NK-92 treated with Interleukin-12 subunit alpha and Interleukin-12 subunit beta, amount 100 ng/mL, for 24 hours (cell line): Measurements from ENCODE around the gene DGKH.

ENCODE experiments used
- DNase-seq: peaks from one replicate; lab custom pipeline; 2025; lab: John Stamatoyannopoulos, UW

DGKH gene, protein sequence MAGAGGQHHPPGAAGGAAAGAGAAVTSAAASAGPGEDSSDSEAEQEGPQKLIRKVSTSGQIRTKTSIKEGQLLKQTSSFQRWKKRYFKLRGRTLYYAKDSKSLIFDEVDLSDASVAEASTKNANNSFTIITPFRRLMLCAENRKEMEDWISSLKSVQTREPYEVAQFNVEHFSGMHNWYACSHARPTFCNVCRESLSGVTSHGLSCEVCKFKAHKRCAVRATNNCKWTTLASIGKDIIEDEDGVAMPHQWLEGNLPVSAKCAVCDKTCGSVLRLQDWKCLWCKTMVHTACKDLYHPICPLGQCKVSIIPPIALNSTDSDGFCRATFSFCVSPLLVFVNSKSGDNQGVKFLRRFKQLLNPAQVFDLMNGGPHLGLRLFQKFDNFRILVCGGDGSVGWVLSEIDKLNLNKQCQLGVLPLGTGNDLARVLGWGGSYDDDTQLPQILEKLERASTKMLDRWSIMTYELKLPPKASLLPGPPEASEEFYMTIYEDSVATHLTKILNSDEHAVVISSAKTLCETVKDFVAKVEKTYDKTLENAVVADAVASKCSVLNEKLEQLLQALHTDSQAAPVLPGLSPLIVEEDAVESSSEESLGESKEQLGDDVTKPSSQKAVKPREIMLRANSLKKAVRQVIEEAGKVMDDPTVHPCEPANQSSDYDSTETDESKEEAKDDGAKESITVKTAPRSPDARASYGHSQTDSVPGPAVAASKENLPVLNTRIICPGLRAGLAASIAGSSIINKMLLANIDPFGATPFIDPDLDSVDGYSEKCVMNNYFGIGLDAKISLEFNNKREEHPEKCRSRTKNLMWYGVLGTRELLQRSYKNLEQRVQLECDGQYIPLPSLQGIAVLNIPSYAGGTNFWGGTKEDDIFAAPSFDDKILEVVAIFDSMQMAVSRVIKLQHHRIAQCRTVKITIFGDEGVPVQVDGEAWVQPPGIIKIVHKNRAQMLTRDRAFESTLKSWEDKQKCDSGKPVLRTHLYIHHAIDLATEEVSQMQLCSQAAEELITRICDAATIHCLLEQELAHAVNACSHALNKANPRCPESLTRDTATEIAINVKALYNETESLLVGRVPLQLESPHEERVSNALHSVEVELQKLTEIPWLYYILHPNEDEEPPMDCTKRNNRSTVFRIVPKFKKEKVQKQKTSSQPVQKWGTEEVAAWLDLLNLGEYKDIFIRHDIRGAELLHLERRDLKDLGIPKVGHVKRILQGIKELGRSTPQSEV

DNA sequence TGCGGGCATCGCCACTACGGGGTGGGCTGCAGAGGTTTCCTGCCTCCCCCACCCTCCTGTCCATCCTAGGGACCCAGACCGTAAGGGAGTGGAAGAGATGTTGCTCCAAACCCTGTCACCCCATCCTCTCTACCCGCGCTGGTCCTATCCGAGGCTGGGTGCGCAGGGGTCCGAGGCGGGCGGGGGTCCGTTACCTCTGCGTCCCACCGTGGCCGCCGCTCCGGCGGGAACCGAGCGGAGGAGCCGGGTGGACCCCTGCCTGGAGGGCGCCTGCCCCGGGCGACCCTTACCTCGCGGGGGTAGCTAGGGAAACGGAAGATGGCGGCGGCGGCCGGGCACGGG lies at the start of gene DGKH:
Gene DGKH (plus strand): TSS at position 307 of the 342 bp plus-strand sequence. CDS start 126 bp downstream, outside the sequence.
- DNase-seq, result no peak

DNA sequence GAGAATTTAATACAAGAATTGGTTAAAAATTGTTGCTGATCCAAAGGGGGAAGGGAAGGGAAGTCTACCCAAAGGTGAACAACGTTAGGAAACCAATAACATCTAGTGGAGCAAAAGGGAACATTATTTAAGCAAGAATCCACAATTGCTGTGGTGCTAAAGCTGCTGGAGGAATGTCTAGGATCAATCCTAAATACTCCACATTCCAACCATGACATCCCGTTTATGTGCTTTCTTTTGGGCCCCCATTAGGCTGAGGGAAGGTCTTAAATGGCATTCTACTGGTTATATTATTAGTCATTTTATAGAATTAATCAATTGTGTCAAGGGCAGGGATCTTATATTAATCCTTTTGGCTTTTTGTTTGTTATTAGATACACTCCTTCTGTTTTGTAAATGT lies 47.6 kb upstream of the DGKH start:
- DNase-seq, result no peak

DNA sequence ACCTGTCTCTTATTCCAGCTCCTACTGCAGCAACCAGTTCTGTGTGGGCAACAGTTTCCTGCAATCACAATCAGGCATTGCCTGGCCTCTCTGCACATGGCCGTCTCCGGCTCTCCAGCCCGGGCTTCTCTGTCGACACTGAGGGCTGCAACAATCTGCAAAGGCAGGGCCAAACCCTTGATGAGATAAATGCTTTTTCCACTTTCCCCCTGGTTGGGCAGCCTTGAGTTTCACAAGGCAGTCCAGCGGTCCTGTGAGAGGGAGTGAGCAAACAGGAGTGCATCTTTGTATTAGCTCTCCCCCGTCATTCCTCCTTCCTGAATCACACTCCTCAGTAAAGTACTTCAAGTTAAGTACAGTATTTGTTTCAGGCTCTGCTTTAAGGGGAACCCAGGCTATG lies 46.9 kb upstream of the DGKH start:
- no peak for DNase-seq

DNA sequence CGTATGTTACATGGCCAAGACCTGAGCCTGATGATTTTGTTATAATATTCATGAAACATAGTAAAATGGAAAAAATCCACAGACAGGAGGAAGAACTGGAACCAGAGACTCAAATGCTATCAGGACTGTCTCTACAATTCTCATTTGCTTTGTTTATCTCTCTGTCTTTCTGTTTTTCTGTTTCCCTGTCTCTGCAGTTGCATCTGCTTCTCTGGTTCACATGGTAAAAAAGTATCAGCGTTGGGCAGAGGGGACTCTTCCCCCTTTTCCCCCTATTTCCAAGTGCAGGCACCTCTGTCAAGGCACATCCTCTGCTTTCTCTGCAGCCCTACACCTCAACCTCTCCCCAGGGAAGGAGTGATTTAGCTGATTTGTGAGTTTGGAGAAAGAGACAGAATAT lies 46.4 kb upstream of the DGKH start:
- no peak for DNase-seq

DNA sequence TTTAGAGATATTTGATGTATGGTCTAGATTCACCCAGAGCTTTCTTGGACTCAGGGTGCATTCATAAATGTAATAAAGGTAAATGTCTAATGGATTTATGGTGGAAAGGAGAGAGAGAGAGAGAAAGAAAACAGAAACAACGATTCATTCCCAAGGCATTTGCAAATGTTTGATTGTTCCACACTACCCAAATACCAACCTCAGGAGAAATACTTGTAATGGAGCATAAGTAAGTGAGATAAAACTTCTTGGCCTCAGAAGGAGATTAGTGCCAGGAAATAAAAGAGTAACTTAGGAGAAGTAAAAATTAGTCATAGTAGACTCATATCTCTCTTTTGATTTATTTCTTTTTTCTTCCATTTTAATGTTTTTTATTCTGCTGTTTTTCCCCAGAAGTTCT lies 40.6 kb upstream of the DGKH start:
- DNase-seq, result no peak

DNA sequence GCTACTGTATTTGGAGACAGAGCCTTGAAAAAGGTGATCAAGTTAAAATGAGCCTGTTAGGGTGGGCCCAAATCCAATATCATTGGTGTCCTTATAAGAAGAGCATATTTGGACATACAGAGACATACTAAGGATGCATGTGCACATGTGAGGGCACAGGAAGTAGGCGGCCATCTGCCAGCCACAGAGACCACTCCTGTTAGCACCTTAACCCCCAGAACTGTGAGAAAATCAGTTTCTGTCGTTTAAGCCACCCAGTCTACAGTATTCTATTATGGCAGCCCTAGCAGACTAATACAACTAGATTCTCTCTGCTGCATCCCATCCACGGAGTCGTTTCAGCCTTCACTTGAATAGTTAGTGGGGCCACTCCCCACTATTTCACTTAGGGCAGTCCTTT lies 39.4 kb upstream of the DGKH start:
- DNase-seq, result no peak

DNA sequence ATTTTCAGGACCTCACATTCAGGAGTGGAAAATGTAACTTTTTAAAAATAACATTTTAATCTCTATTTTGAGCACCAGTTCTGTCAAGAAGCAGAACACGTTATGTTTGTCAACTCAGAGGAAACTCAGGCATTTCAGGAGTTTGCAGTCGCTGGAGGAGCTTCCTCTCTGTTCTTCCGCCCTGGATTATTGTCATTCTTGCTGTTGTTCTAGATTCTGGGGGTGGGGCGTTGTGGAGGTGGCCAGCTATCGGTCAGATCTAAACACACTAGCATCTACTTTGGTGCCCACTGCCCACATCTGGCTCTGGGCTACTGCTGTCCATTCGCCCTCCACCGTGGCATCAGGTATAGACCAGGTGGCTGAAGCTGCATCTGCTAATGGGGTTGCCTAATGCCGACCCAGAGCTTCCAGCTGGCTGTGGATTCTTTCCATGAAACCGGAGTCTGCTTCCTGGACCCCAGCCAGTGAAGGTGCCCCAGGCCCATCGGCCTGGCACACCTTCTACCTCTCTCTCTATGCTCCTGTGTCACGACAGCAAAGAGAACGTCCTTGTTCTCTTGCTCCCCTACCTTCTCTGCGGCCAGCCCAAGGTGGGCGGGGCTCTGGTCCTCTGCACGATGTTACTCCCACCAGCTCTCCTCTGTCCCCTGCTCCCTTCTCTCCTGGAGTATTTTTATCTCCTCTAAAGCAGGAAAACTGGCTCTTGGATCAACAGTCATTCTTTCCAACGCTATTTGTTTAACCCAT lies 36.7 kb upstream of the DGKH start:
- no peak for DNase-seq

DNA sequence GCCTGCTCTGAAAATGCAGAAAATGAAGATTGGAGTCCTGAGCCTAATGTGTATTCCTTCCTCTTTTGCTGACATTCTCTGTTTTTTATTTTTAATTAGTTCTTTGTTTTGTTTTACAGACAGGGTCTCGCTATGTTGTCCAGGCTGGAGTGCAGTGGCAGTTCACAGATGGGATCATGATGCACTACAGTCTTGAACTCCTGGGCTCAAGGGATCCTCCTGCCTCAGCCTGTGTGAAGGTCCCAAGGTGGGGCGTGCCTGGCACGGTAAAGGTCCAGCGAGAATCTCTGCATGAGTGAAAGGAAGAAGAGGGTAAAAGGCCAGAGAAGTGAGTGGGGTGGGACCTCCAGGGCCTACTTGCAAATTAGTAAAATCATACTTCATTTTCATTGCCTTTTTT lies 34.3 kb upstream of the DGKH start:
- no peak for DNase-seq

DNA sequence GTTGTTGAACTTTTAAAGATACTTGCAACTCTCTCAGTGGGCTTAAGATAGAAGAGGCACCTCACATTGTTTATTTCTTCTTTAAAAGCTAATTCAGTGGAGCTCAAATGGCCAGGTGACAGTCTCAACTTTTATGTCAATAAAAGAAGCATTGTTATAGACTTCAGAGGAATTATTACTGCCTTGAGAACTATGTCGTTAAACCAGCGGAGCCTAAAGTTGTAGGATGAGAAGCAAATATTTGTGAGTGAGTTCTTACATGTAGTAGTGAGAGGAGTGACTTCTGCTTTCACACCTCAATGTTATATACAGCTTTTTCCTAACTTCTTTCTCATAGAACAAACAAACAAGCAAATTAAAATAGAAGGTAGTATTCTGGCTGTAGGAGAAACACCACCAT lies 31.2 kb upstream of the DGKH start:
- DNase-seq, result no peak

DNA sequence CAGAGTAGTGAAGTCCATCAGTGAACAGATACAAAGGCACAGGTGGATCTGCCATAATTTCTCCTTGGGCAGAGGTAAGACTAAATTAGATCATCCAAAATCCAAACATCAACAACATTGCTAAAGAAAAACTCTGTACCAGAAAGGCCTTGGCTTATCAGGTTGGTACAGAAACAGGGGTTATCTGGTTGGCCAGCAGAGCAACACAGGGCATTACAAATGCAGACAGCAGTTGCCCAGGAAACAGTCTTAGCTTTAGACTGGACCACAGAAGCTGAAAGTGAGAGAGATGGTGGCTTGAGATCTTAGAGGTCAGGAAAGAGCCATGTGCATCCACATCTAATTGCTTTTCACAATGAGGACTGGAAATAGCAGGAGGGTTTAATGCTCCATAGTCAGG lies 26.6 kb upstream of the DGKH start:
- no peak for DNase-seq

DNA sequence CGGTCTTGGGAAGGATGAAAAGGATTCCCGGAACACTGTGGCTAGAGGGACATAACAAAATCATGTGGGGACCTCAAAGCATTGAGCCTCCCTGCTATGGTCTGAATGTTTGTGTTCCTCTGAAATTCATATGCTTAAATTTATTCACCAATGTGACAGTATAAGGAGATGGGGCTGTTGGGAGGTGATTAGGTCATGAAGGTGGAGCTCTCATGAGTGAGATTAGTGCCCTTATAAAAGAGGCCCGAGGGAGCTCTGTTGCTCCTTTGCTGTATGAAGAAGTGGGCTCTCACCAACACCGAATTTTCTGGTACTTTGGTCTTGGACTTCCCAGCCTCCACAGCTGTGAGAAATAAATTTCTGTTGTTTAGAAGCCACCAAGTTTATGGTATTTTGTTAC lies 26.1 kb upstream of the DGKH start:
- no peak for DNase-seq

DNA sequence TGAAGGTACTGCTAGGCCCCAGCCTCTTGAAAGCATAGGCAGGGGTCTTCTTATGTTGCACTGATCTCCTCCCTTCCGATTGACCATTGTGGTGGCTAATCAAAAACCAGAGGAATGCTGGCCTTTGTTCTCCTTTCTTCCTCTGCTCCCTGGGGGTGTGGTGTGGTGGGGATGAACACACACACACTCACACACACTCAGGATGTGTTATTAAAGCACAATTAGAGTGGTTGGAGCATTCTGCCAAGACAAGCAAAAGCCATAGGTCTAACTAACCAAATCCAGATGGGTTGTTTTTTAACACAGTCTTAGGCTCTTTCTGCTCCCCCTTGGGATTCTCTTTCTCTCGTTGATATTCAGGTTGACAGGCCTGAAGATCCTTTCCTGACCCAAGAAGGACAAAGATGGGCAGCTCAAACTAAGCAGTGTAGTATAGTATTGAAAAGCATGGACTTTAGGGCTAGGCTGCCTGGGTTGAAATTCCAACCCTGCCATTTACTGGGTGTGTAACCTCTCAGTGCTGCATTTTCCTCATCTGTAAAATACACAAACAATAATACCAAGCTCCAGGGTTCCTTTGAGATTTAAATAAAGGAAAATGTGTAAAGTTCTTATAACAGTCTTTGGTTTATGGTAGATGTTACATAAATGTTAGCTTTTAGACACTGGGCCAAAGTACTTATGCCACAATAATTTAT lies 25.5 kb upstream of the DGKH start:
- DNase-seq, result no peak

DNA sequence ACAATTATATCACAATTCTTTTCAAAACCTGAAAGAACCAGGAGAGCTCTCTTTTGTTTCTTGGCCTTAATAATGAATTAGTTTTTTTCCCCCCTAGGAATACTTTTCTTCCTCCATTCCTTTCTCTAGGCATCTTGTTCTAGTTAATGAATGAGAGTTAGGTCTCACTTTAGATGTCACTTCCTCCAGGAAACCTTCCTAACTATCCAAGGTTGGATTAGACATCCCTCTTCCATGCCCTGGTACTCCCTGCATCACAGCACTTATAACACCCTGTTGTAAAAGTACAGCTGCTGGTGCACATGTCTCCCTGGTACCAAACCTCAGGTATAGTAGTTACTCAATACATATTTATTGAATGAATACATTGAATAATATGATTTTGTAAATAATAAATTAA lies 21.2 kb upstream of the DGKH start:
- DNase-seq, result no peak

DNA sequence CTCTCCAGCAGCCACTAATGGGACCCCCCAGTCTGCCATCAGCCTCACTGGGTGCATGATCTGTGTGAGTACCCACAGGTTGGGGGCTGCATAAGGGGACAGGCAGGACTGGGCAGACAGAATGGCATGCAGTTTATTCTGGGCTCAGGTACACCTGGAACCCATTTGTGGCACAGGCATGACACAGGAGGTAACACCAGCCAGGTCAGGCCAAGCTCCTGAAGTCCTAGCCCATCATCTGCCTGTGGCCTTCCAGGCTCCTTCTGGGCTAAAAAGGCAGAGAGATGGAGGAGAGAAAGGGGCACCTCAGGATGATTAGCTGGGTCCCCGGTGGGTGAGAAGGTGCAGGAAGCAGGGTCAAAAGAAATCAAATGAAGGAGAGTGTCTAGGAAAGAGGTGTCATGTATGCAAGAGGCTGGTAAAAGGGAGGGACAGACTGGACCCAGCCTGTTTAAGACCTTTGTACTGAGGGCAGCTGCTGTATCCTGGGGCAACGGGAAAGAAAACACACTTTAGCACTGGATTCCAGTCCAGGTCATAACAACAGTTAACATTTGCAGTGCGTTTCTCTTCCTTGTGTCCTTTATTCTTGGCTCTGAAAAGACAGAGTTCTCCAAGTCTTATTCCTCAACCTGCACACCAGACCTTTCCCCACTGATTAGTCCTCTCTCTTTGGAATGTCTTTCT lies 20.2 kb upstream of the DGKH start:
- DNase-seq, result no peak

DNA sequence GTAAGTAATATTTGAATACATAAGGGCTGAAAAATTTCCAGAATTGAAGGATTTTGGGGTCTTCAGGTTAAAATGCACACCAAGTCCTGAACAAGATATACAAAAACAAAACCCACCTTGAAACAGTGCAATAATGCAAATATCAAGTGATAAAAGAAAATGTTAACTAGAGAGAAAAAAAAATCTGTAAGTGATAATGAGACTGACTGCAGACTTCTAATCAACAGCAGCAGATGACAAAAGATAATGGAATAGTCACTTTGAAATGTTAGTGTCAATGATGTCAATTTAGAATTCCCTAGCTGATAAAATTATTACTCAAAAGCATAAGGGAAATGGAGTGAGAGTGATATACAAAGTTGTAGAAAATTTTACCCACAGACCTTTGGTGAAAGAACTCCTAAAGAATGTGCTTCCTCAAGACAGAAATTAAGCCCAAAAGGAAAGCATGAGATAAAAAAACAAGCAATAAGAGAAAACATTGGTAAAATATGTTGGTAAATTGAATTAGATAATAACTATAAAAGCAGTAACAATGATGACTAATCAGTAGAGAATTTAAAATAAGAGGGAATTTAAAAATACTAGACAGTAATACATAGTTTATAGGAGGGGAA lies 12.4 kb upstream of the DGKH start:
- no peak for DNase-seq

DNA sequence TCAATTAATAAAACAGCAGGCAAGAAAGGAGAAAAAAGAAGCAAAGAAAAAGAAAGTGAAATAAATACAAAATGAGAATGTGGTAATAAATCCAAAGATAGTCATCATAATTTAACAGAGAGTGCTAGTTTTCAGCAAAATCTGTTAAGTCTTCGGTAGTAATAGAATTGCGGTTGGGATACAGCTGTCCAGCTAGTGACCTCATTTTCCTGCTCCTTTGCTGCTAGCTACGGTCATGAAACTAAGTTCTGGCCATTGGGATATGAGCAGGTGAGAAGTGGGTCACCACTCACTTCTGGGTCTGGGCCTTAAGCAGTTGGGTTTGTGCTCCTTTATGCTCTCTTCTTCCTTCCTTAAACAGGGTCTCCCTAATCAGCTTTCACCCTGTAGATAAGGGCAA lies 11.7 kb upstream of the DGKH start:
- DNase-seq, result no peak

DNA sequence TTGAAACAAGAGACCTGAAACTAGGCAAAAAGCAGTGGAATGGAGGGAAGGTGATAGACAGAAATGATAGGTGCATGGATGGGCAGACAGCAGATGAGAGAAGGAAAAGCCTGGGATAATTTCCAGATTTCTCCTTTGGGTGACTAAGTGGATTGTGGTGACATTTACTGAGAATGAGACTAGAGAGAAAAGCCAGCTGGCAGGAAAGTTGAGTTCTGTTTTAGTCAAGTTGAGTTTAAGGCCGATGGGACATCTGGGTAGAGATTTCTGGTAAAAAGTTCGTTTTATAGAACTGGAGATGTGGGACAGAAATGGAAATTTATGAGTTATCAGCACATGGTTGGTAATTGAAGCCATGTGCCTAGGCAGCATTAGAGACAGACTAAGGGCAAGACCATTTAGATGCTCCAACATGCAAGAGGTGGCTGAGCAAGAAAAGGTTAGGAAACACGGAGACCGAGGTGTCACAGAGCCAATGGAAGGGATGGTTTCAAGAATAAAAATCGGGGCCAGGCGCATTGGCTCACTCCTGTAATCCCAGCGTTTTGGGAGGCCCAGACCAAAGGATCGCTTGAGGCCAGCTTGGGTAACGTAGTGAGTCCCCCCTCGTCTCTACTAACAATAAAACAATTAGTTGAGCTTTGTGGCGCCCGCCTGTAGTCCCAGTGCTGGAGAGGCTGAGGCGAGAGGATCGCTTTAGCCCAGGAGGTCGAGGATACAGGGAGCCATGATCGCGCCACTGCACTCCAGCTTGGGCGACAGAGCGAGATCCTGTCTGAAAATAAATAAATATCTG lies 9.6 kb upstream of the DGKH start:
- no peak for DNase-seq

DNA sequence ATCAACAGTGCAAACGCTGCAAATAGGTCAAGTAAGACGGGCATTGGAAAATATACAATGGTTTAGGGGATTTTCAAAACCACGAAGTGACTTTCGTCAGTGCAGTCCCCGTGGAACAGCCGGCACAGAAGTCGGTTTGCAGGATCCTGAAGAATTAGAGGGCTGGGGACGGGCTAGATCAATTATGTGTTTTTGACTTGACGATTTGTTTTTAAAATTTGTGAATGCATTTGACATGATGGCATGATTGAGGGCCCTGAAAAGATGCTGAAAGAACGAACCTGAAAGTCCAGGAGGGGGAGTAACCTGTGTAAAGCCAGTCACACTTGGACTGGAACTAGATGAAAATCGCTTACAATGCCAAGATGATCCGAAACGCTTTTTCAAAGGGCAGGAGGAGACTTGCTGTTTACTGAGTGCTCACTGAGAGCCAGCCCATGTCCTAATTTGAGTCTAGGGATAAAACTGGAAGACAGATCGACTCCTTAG lies 8.9 kb upstream of the DGKH start:
- DNase-seq, result no peak
